Measurements from ENCODE around the gene ZNF570. TPM values are rescaled to one million over a fixed set of nuclear protein-coding genes. Genes with fewer than 3 reads are reported as not detected.
A peak's percentile ranks its signal among the peaks of the same experiment; 100 is the strongest.

The ZNF570 gene
- 10 to 100 TPM in 1 of 4 donors, 1 to 10 TPM in 3; 5.3 to 11.2 (median 8.8) TPM for total RNA-seq

GRCh38 chr19:37468961-37469777, at the start of gene ZNF570:
TSS of gene ZNF570 (plus strand) at chr19:37469356. CDS start at chr19:37470355, 999 bp downstream.
- DNase-seq (ENCODE audit: low spot score) (peak; percentile 59), ATAC-seq (ENCODE audit: low FRiP score) (peak; percentile 88)
- no peak for TF ChIP-seq CTCF (IDR thresholded peaks at IDR 0.05)

GRCh38 chr19:37452500-37453245, 16.5 kb upstream of the ZNF570 start:
- DNase-seq (ENCODE audit: low spot score): no peak
- ATAC-seq (ENCODE audit: low FRiP score): no peak
- no peak for TF ChIP-seq CTCF (IDR thresholded peaks at IDR 0.05)

GRCh38 chr19:37466277-37466797, 2.8 kb upstream of the ZNF570 start:
- no peak for ATAC-seq (ENCODE audit: low FRiP score)
- TF ChIP-seq CTCF (IDR thresholded peaks at IDR 0.05): no peak
- no peak for DNase-seq (ENCODE audit: low spot score)

GRCh38 chr19:37466798-37467607, 2.2 kb upstream of the ZNF570 start, which contains the start of gene ZNF569:
TSS of gene ZNF569 (minus strand) at chr19:37467444. CDS start at chr19:37444921, 22,523 bp downstream.
- DNase-seq (ENCODE audit: low spot score) (peak; percentile 61), ATAC-seq (ENCODE audit: low FRiP score) (peak; percentile 84)
- no peak for TF ChIP-seq CTCF (IDR thresholded peaks at IDR 0.05)

GRCh38 chr19:37467608-37468090, 1.5 kb upstream of the ZNF570 start:
- no peak for TF ChIP-seq CTCF (IDR thresholded peaks at IDR 0.05)
- DNase-seq (ENCODE audit: low spot score): peak; percentile 23
- no peak for ATAC-seq (ENCODE audit: low FRiP score)

DNA sequence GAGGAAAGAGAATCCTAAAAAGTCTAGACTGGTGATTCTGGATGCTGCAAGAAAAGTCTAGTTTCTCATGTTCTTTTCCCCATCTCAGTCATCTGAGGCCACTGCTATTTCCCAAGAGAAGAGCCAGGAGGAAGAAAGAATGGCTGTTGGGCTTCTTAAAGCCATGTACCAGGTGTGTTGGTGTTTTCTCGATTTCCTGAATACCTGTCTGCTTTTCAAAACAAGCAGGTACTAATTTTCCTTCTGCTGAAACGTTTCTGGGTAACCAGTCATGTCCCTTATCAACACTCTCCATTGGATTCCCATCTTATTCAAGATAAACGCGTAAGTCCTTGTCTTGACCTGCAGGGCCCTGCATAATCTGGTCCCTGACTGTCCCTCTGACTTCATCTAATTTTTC, 1.1 kb downstream of the ZNF570 start:
- DNase-seq (ENCODE audit: low spot score) (no peak), ATAC-seq (ENCODE audit: low FRiP score) (no peak)
- TF ChIP-seq CTCF (IDR thresholded peaks at IDR 0.05): no peak
